ENCODE measurements around the gene LAX1. TPM values are rescaled to one million over a fixed set of nuclear protein-coding genes. Genes with fewer than 3 reads are reported as not detected.
"Not testable (repeated sequence)": the region's sequence is repeated elsewhere in the genome, so short reads cannot be mapped to it uniquely, and the experiment has no call there.

The LAX1 gene
- total and polyA plus RNA-seq, 4 donors = 0.26 to 2.4 (median 0.79) TPM

GRCh38 chr1:203791498-203791897 is 26.5 kb downstream of the LAX1 start:
- no peak for DNase-seq
- TF ChIP-seq CTCF (IDR thresholded peaks at IDR 0.05; ENCODE audit: control extremely low read depth, extremely low read depth) = no peak
- 75 to 84% methylated on average over 3 of the region's 3 CpGs for WGBS, 2 donors
- Histone ChIP-seq H3K9me3 (ENCODE audit: control insufficient read depth in 4 of 4, insufficient read depth in 3 of 4, low read length in 3 of 4) (no peaks in the 10 kb centered on the region), H3K27ac (ENCODE audit: low read depth in 1 of 2, low read length in 1 of 2) (no peak overlapping the region), H3K27me3 (ENCODE audit: control insufficient read depth in 3 of 3, insufficient read depth in 3 of 3, low read length in 2 of 3) (no peaks in the 10 kb centered on the region), H3K4me3 (no peak overlapping the region), H3K36me3 (ENCODE audit: control insufficient read depth in 4 of 4, insufficient read depth in 4 of 4, low read length in 4 of 4) (no peaks in the 10 kb centered on the region), H3K4me1 (ENCODE audit: control insufficient read depth in 5 of 5, insufficient read depth in 5 of 5, low read length in 5 of 5) (no peaks in the 10 kb centered on the region), H3K9ac (ENCODE audit: insufficient read depth in 1 of 2, low read length in 2 of 2) (no peak overlapping the region)
- no peak for ATAC-seq (ENCODE audit: insufficient read depth, low FRiP score)

DNA sequence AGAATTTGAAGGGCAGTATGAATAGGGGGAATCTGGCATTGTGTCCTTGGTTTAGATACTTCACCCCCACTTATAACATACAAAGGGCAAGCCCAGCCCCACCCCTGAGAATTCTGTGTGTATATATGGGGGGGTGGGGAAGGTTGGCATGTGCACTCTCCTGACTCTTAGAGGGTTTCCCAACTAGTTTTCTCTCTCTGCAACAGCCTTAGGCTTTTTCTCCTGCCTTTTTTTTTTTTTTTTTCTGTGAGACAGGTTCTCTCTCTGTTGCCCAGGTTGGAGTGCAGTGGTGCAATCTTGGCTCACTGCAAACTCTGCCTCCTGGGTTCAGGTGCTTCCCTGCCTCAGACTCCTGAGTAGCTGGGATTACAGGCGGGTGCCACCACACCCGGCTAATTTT is 27.5 kb downstream of the LAX1 start:
- no peak overlapping the region for H3K9ac ChIP-seq (ENCODE audit: insufficient read depth in 1 of 2, low read length in 2 of 2)
- TF ChIP-seq CTCF (IDR thresholded peaks at IDR 0.05; ENCODE audit: control extremely low read depth, extremely low read depth) = no peak
- 76 to 79% methylated on average over 2 of the region's 2 CpGs for WGBS, 2 donors
- peaks cover 0 to 8% (median 5%) of the 10 kb centered on the region in 5 donors for H3K4me1 ChIP-seq (ENCODE audit: control insufficient read depth in 5 of 5, insufficient read depth in 5 of 5, low read length in 5 of 5)
- H3K4me3 ChIP-seq = no peak overlapping the region
- H3K27me3 ChIP-seq (ENCODE audit: control insufficient read depth in 3 of 3, insufficient read depth in 3 of 3, low read length in 2 of 3) = no peaks in the 10 kb centered on the region
- DNase-seq = no peak
- H3K36me3 ChIP-seq (ENCODE audit: control insufficient read depth in 4 of 4, insufficient read depth in 4 of 4, low read length in 4 of 4) = peaks cover 0 to 7% (median 0%) of the 10 kb centered on the region in 4 donors
- no peak for ATAC-seq (ENCODE audit: insufficient read depth, low FRiP score)
- no peaks in the 10 kb centered on the region for H3K9me3 ChIP-seq (ENCODE audit: control insufficient read depth in 4 of 4, insufficient read depth in 3 of 4, low read length in 3 of 4)
- no peak overlapping the region for H3K27ac ChIP-seq (ENCODE audit: low read depth in 1 of 2, low read length in 1 of 2)

GRCh38 chr1:203793561-203793960 is 28.6 kb downstream of the LAX1 start:
- H3K27ac ChIP-seq (ENCODE audit: low read depth in 1 of 2, low read length in 1 of 2); DNase-seq; H3K27me3 ChIP-seq (ENCODE audit: control insufficient read depth in 3 of 3, insufficient read depth in 3 of 3, low read length in 2 of 3); H3K9ac ChIP-seq (ENCODE audit: insufficient read depth in 1 of 2, low read length in 2 of 2); H3K4me3 ChIP-seq; ATAC-seq (ENCODE audit: insufficient read depth, low FRiP score); H3K9me3 ChIP-seq (ENCODE audit: control insufficient read depth in 4 of 4, insufficient read depth in 3 of 4, low read length in 3 of 4): not testable (repeated sequence)
- H3K4me1 ChIP-seq (ENCODE audit: control insufficient read depth in 5 of 5, insufficient read depth in 5 of 5, low read length in 5 of 5) = peaks cover 0 to 19% (median 12%) of the 10 kb centered on the region in 5 donors
- 96 to 99% methylated on average over 7 of the region's 7 CpGs for WGBS, 2 donors
- H3K36me3 ChIP-seq (ENCODE audit: control insufficient read depth in 4 of 4, insufficient read depth in 4 of 4, low read length in 4 of 4) = peaks cover 0 to 11% (median under 1%) of the 10 kb centered on the region in 4 donors

GRCh38 chr1:203794764-203795440 is 29.9 kb downstream of the LAX1 start:
- H3K9ac ChIP-seq (ENCODE audit: insufficient read depth in 1 of 2, low read length in 2 of 2) = peak overlapping the region in 1 of 2 donors; percentile 86
- no peak for TF ChIP-seq CTCF (IDR thresholded peaks at IDR 0.05; ENCODE audit: control extremely low read depth, extremely low read depth)
- DNase-seq (peak in 1 of 3 donors; percentile 3), ATAC-seq (ENCODE audit: insufficient read depth, low FRiP score) (no peak)
- peaks cover 0 to 14% (median 4%) of the 10 kb centered on the region in 4 donors for H3K36me3 ChIP-seq (ENCODE audit: control insufficient read depth in 4 of 4, insufficient read depth in 4 of 4, low read length in 4 of 4)
- H3K27ac ChIP-seq (ENCODE audit: low read depth in 1 of 2, low read length in 1 of 2) = peak overlapping the region in 1 of 2 donors; percentile 68
- no peaks in the 10 kb centered on the region for H3K9me3 ChIP-seq (ENCODE audit: control insufficient read depth in 4 of 4, insufficient read depth in 3 of 4, low read length in 3 of 4)
- 74 to 77% methylated on average over 19 of the region's 19 CpGs for WGBS, 2 donors
- H3K27me3 ChIP-seq (ENCODE audit: control insufficient read depth in 3 of 3, insufficient read depth in 3 of 3, low read length in 2 of 3) = no peaks in the 10 kb centered on the region
- no peak overlapping the region for H3K4me3 ChIP-seq
- peaks cover 0 to 32% (median 21%) of the 10 kb centered on the region in 5 donors for H3K4me1 ChIP-seq (ENCODE audit: control insufficient read depth in 5 of 5, insufficient read depth in 5 of 5, low read length in 5 of 5)
